ENCODE measurements around the gene TAF13. TPM values are rescaled to one million over a fixed set of nuclear protein-coding genes. Genes with fewer than 3 reads are reported as not detected.

The TAF13 gene
- total and polyA plus RNA-seq, 9 of the 15 experiments (the other 6 are each of a cell fraction or from before 2014, with no cell fraction given): 14.9 to 77.2 (median 38.7) TPM

- peak; percentile 97 for TF ChIP-seq HBP1 (CRISPR knock-in tag; IDR thresholded peaks at IDR 0.05)
- TF ChIP-seq, protein P1, sequence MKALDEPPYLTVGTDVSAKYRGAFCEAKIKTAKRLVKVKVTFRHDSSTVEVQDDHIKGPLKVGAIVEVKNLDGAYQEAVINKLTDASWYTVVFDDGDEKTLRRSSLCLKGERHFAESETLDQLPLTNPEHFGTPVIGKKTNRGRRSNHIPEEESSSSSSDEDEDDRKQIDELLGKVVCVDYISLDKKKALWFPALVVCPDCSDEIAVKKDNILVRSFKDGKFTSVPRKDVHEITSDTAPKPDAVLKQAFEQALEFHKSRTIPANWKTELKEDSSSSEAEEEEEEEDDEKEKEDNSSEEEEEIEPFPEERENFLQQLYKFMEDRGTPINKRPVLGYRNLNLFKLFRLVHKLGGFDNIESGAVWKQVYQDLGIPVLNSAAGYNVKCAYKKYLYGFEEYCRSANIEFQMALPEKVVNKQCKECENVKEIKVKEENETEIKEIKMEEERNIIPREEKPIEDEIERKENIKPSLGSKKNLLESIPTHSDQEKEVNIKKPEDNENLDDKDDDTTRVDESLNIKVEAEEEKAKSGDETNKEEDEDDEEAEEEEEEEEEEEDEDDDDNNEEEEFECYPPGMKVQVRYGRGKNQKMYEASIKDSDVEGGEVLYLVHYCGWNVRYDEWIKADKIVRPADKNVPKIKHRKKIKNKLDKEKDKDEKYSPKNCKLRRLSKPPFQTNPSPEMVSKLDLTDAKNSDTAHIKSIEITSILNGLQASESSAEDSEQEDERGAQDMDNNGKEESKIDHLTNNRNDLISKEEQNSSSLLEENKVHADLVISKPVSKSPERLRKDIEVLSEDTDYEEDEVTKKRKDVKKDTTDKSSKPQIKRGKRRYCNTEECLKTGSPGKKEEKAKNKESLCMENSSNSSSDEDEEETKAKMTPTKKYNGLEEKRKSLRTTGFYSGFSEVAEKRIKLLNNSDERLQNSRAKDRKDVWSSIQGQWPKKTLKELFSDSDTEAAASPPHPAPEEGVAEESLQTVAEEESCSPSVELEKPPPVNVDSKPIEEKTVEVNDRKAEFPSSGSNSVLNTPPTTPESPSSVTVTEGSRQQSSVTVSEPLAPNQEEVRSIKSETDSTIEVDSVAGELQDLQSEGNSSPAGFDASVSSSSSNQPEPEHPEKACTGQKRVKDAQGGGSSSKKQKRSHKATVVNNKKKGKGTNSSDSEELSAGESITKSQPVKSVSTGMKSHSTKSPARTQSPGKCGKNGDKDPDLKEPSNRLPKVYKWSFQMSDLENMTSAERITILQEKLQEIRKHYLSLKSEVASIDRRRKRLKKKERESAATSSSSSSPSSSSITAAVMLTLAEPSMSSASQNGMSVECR (CRISPR knock-in tag; IDR thresholded peaks at IDR 0.05): peak; percentile 96
- TF ChIP-seq ADNP (tag; IDR thresholded peaks at IDR 0.05): no peak
- peak; percentile 82 for TF ChIP-seq HCFC1 (IDR thresholded peaks at IDR 0.05; ENCODE audit: low read depth, low read length)
- TF ChIP-seq, protein P2, sequence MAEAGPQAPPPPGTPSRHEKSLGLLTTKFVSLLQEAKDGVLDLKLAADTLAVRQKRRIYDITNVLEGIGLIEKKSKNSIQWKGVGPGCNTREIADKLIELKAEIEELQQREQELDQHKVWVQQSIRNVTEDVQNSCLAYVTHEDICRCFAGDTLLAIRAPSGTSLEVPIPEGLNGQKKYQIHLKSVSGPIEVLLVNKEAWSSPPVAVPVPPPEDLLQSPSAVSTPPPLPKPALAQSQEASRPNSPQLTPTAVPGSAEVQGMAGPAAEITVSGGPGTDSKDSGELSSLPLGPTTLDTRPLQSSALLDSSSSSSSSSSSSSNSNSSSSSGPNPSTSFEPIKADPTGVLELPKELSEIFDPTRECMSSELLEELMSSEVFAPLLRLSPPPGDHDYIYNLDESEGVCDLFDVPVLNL (CRISPR knock-in tag; IDR thresholded peaks at IDR 0.05; ENCODE audit: low read depth): peak; percentile 90
- TF ChIP-seq, protein P3, sequence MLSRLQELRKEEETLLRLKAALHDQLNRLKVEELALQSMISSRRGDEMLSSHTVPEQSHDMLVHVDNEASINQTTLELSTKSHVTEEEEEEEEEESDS (CRISPR knock-in tag; IDR thresholded peaks at IDR 0.05): no peak
- TF ChIP-seq, protein P4, sequence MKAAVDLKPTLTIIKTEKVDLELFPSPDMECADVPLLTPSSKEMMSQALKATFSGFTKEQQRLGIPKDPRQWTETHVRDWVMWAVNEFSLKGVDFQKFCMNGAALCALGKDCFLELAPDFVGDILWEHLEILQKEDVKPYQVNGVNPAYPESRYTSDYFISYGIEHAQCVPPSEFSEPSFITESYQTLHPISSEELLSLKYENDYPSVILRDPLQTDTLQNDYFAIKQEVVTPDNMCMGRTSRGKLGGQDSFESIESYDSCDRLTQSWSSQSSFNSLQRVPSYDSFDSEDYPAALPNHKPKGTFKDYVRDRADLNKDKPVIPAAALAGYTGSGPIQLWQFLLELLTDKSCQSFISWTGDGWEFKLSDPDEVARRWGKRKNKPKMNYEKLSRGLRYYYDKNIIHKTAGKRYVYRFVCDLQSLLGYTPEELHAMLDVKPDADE (conservative IDR thresholded peaks at IDR 0.05; ENCODE audit: control insufficient read depth, low read depth, low read length): peak; percentile 88
- peak; percentile 87 to 96; a peak in 3 of 4 replicates for TF ChIP-seq NONO (IDR thresholded peaks at IDR 0.05; ENCODE audit: low read depth in 2 of 2, low read length in 1 of 2)
- no peak; the same call in 1 of the 2 replicates for TF ChIP-seq GTF2E2 (tag; IDR thresholded peaks at IDR 0.05)
- no peak for TF ChIP-seq KDM1A (IDR thresholded peaks at IDR 0.05)
- TF ChIP-seq ZBTB7A (IDR thresholded peaks at IDR 0.05; ENCODE audit: borderline replicate concordance, control insufficient read depth, low read depth, low read length): peak; percentile 89
- peak; percentile 99 for TF ChIP-seq L3MBTL2 (IDR thresholded peaks at IDR 0.05)
- TF ChIP-seq, protein P5, sequence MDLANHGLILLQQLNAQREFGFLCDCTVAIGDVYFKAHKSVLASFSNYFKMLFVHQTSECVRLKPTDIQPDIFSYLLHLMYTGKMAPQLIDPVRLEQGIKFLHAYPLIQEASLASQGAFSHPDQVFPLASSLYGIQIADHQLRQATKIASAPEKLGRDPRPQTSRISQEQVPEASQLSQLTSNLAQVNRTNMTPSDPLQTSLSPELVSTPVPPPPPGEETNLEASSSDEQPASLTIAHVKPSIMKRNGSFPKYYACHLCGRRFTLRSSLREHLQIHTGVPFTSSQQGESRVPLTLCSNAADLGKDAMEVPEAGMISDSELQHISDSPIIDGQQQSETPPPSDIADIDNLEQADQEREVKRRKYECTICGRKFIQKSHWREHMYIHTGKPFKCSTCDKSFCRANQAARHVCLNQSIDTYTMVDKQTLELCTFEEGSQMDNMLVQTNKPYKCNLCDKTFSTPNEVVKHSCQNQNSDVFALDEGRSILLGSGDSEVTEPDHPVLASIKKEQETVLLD (IDR thresholded peaks at IDR 0.05): peak; percentile 76
- no peak for TF ChIP-seq ZNF12 (CRISPR knock-in tag; IDR thresholded peaks at IDR 0.05)
- TF ChIP-seq IFI16 (CRISPR knock-in tag; IDR thresholded peaks at IDR 0.05): no peak
- TF ChIP-seq NCOA1 (IDR thresholded peaks at IDR 0.05; ENCODE audit: low read depth): 0 out of 2 replicates have a peak, but pooled peaks have one; percentile 61
- TF ChIP-seq XRCC5 (IDR thresholded peaks at IDR 0.05; ENCODE audit: low read depth, low read length): peak; percentile 92
Observed at GRCh38 chr1:109099938-109100773, 24.4 kb upstream of the TAF13 start (continued).
